ENCODE results near the gene SMCP.

Gene SMCP

GRCh38 chr1:152886758-152887409 lies 8.8 kb downstream of the SMCP start:
- DNase-seq (ENCODE audit: low read depth) = peak; percentile 32

DNA sequence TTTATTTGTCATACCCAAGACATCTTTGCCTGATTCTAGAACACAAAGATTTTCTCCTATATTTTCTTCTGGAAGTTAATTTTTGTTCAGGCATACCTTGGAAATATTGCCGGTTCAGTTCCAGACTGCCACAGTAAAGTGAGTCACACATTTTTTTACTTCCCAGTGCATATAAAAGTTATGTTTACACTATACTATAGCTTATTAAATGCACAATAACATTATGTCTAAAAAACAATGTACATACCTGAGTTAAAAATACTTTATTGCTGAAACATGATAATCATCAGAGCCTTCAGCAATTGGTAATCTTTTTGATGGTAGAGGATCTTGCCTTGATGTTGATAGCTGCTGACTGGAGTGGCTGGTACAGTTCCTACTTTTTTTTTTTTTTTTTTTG lies 10.0 kb downstream of the SMCP start:
- DNase-seq (ENCODE audit: low read depth) = no peak

DNA sequence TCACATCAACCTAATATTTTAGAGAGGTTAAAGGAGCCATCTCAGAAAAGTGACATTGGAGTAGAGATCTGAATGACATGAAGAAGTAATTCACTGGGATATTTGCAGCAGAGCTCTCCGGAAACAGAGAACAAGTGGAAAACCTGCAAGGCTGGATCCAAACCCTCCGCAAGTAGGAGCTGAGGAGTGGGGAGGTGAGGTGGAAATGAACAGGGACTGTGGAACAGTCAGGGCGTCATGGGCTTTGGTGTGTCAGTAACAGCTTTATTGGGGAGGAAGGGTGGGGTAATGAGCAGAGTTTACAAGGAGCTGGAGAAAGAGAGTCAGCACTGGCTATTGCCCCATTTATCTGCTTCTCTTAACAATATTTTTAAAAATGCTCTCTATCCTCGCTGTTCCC lies 20.9 kb downstream of the SMCP start:
- no peak for DNase-seq (ENCODE audit: low read depth)

- DNase-seq (ENCODE audit: low read depth) = no peak
Measured at GRCh38 chr1:152899883-152900282, 21.8 kb downstream of the SMCP start.

DNA sequence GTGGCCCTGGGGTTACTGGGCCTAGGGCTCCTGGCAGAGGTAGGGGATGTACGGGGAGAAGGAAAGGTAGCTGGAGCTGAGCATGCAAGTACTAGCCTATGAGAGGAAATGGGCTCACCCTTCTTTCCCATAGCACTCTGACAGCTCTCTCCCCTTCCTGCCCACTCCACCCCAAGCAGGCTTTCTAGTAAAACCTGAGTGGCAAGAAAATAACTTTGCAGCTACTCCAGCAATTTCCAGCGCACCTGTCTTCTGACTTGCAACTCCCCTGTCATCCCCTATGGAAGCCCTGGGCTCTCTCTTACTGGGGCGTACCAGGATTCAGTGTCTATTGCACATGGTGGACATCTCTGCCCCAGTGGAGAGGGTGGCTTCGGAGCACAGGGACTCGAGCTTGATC lies 23.5 kb downstream of the SMCP start:
- DNase-seq (ENCODE audit: low read depth) = no peak

- no peak for DNase-seq (ENCODE audit: low read depth)
Measured at GRCh38 chr1:152902636-152903035, 24.5 kb downstream of the SMCP start.

DNA sequence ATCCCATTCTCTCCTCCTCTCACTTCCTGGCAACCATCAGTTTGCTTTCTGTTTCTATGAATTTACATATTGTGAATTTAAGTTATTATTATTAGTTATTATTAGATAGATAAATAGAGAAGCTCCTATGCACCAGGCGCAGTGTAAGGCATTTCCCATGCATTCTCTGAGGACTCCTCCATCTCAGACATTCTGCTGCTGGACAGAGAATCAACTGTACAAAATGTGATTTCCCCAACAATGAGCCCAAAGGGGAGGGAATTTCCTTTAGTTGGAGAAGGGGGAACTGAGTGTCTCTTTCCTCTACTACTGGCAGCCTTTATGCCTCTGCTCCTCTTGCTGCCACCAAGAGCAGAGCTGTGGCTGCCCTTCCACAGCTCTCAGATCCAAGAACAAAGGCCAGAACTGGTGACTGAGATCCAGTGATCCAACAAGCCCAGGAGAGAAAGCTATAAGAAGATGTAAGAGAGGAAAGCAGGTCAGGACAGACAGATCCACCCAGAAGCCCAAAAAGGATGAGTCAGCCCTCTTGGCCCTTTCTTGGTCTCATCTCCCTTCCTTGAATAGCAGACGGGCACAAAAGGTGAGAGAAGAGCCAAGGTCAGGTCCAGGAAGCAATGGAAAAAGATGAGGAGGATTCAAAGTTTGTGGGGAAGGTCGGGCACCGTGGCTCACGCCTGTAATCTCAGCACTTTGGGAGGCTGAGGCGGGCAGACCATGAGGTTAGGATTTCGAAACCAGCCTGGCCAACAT lies 26.7 kb downstream of the SMCP start:
- no peak for DNase-seq (ENCODE audit: low read depth)

DNA sequence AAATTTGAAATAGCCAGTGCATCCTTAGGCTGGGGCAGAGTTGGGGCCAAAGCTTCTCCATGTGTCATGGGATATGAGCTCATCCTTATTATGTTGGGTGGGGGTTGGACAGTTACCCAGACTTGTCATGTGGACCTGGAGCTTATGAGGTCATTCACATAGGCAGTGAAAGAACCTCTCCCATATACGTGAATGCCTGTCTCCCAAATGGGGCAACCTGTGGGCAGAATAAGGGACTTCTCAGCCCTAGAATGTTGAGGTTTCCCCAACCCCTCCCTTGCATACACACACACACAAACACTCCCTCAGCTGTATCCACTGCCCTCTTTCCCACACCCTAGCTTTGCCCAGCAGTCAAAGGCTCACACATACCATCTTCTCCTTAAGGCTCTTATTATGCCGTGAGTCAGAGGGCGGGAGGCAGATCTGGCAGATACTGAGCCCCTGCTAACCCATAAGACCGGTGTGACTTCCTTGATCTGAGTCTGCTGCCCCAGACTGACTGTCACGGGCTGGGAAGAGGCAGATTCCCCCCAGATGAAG lies 28.0 kb downstream of the SMCP start:
- peak; percentile 94 for DNase-seq (ENCODE audit: low read depth)

DNA sequence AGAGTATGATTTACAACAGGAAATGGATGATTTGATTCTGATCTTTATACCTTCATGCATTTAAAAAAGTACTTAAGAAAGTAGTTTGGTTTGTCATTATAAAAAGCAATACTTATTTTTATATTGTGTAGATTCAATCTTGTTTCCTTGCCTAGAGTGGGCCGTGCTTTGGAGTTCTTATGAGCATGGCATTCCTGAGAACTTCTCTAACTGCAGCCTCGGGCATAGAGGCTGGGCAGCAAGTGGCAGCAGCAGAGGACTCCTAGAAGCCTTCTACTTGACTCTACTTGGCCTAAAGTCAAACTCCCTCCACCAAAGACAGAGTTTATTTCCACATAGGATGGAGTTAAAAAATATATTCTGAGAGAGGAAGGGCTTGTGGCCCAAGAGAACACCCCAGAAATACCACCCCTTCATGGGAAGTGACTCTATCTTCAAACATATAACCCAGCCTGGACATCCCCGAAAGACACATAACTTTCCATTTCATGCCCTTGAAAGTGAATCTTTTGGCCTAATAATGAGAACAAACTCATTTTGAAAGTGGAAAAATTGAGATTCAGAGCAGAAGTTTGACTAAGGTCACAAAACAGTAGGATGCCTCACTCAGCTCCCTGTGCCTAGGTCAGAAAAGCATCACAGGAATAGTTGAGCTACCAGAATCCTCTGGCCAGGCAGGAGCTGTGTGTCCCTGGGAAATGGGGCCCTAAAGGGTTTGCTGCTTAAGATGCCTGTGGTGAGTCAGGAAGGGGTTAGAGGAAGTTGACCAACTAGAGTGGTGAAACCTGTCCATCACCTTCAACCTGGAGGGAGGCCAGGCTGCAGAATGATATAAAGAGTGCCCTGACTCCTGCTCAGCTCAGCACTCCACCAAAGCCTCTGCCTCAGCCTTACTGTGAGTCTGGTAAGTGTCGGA lies 29.8 kb downstream of the SMCP start, which contains the start of gene IVL:
TSS of gene IVL (plus strand) at position 861 of the 916 bp plus-strand sequence. CDS start 1,252 bp downstream, outside the sequence.
- DNase-seq (ENCODE audit: low read depth) = peak; percentile 47

DNA sequence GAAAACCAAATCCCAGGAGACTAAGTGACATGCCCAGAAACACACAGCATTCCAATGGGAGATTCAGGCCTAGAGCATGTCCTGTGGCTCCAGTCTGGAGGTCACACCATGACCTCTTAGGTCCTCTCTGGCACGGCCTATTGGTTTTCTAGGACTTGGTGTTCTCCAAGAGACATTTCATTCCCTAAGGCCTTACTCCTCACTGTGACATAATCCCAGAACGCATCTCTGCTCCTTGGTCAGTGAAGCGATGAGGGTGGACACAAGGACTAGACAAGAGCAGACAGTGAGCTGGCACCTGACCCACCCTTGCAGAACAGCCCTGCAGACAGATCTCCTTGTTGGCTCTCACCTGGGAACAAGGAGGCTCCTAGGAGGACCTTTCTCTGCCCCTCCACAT lies 31.1 kb downstream of the SMCP start:
- DNase-seq (ENCODE audit: low read depth) = no peak

DNA sequence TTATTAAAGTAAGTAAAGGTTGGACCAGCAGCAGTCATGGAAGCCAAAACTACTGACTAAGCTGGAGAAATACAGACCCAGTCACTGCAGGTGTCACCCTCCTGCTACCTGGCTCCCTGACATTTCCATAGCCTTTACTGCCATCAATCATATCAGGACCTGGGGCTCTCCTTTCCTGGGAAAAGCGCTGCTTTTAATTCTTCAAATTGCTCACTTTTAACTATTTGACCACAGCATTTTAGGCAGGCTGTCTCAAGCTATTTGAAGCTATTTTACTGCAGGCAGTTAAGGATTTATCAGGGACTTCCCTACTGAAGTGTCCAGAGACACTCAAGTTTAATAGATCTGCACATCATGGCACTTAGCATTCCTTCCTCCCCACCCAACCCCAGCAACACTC lies 34.3 kb downstream of the SMCP start:
- DNase-seq (ENCODE audit: low read depth) = no peak

GRCh38 chr1:152912900-152913299 lies 34.8 kb downstream of the SMCP start:
- no peak for DNase-seq (ENCODE audit: low read depth)

GRCh38 chr1:152917794-152918193 lies 39.7 kb downstream of the SMCP start:
- DNase-seq (ENCODE audit: low read depth) = peak; percentile 40

- DNase-seq (ENCODE audit: low read depth) = peak; percentile 13
Measured at GRCh38 chr1:152919071-152919470, 40.9 kb downstream of the SMCP start.

- no peak for DNase-seq (ENCODE audit: low read depth)
Measured at GRCh38 chr1:152924191-152924590, 46.1 kb downstream of the SMCP start.

- peak; percentile 59 for DNase-seq (ENCODE audit: low read depth)
Measured at GRCh38 chr1:152926091-152926490, 48.0 kb downstream of the SMCP start.

DNA sequence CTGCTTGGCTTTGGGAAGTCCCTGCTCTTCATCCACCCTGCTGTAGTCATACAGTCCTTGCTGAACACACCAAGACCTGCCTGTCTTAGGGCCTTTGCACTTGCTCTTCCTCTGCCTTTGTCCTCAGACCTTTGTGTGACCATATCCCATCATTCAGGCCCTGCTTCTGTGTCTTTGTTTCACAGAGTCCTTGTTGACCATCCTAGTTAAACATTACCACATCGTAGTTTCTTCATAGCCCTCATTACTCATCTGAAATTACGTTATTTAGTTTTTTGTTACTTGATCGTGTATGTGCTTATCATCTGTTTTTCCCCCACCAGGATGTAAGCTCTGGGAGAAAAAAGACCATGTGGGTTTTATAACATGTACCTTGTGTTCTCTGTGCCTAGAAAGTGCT lies 50.5 kb downstream of the SMCP start:
- no peak for DNase-seq (ENCODE audit: low read depth)

DNA sequence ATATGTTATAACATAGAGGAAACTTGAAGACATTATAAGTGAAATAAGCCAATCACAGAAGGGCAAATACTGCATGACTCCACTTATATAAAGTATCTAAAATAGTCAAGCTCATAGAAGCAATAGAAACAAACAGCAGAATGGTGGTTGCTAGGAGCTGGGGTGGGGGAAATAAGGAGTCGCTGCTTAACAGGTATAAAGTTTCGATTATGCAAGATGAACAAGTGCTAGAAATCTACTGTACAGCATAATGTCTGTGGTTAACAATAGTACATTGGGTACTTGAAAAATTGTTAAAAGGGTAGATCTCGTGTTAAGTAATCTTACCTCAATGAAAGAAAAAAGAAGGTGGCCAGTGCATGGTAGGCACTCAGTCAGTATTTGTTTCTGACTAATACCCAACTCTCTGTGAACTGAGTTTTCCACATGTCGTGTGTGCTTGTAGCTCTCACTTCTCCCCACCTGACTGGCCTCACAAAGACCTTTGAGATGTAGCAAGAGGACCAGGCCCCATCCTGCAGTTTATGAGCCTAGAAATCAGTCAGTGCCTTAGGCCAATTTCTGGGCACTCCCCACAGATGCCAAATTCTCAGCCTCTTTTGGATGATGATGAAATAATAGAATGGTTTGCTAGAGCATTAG lies 54.2 kb downstream of the SMCP start:
- no peak for DNase-seq (ENCODE audit: low read depth)

DNA sequence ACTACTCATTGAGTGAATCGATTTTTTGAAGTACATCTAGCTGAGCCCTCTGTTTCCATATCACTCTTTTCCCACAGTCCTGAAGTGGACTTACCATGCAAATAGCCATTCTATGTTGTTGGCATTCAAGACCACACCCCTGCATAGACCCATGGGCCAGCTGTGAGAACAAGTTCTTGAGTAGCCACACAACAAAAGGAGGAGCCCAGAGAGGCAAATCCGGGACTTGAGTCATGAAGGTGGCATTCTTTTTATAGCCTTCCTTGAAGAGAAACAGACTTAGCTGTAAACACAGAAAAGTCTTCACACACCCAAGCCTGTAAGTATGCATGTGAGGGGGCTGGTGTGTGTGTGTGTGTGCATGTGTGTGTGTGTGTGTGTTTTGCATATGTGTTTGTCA lies 55.1 kb downstream of the SMCP start:
- no peak for DNase-seq (ENCODE audit: low read depth)
